T-helper 2 cell treated with Interferon-gamma antibody and Interleukin-4, amounts not matched to agents 100 ng/mL and 5 ng/mL, for 36 hours (primary cell): ENCODE measurements around the gene DYNC2LI1. TPM values are rescaled to one million over a fixed set of nuclear protein-coding genes. Genes with fewer than 3 reads are reported as not detected.
"Not testable (repeated sequence)": the region's sequence is repeated elsewhere in the genome, so short reads cannot be mapped to it uniquely, and the experiment has no call there.

Experiments used
- intact Hi-C: fragments of 100-400 bp; cut with micrococcal nuclease; formaldehyde crosslinking; loops from one replicate; pipeline ENCODE4 v1.15.1; 2023
- total RNA-seq: library from RNA; stranded (reverse); gene quantifications from 2 replicates; pipeline ENCODE4 v1.2.3, GENCODE V29; 2022

DYNC2LI1 gene
- 5.9 and 7.4 TPM in 2 replicates for total RNA-seq

DNA sequence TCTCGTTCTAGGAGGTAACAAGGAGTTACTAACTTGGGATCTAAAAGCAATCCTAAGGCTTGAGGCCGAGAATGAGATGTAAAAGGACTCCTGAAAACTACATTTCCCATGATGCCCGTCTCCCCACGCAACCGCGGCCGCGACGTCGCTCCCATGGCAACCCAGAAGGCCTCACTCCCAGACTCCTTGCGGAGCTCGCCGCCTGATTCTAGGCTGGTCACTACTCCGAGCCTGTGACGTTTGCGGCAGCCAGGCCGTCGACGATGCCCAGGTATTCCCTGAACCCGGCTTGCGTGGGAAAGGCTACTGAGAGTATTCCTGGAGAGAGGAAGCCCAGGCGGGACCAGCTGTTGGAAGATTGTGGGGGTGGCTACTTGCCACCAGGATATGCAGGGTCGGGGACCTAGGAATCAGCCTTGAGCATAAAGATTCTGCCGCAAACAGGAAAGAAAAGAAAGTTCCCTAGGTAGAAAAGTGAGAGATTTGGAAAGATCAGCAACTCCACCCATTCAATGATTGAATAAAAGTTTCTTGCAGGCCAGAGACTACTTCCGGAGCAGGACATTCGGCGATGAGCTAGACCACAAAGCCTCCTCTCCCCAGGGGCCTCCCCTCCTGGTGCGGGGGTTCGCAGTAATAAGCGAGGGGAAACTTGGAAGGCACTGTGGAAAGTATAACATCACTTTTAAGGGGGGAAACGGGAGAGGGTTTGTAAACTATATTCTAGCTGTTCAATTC is at the start of gene DYNC2LI1:
DYNC2LI1 (plus strand) TSS at position 164 of the 738 bp plus-strand sequence; CDS start at position 264, 100 bp downstream.
- intact Hi-C loops, result loop anchor here (1.0 to 5.0 kb wide), 3 partner anchors 137 to 223 kb away; partner anchors contain the start of genes LRPPRC, PLEKHH2 and THADA

DNA sequence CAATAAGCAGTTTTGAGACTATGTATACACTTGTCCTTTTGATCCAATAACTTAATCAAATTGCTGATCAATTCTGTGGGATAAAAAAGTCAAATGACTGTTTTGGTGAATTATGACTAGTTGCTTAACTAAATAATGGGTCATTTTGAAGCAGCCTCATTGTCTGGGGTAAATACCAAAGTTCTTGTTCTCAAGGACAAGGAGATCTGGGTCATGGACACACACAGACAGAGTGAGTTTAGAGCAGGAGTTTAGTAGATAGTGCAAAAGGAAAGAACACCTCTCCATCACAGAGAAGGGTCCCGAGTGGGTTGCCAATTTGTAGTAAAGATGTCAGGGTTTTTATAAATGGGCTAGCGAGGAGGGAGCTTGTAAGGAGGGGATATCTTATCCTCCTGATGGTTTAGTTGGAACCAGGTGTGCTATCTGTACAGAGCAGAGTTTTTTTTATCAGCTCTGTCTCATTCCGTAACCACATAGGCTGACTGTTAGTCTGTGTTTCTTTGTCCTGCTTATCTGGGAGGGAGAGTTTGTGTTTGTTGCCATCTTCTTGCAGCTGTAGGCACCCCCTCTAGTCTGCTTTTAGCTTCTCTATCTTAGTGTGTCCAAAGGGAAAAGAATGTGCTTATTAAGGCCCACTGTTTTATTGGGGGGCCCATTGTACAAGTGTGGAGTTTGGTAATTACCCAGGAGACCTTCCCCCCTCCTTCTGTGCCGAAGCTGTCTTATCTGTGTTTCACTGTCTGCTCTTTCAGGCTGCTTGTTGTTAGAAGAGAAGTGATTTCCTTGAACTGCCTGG is 48.9 kb upstream of the DYNC2LI1 start:
- intact Hi-C loops, result no loop called here

GRCh38 chr2:43725711-43726246 is 48.1 kb upstream of the DYNC2LI1 start:
- intact Hi-C loops, result no loop called here

DNA sequence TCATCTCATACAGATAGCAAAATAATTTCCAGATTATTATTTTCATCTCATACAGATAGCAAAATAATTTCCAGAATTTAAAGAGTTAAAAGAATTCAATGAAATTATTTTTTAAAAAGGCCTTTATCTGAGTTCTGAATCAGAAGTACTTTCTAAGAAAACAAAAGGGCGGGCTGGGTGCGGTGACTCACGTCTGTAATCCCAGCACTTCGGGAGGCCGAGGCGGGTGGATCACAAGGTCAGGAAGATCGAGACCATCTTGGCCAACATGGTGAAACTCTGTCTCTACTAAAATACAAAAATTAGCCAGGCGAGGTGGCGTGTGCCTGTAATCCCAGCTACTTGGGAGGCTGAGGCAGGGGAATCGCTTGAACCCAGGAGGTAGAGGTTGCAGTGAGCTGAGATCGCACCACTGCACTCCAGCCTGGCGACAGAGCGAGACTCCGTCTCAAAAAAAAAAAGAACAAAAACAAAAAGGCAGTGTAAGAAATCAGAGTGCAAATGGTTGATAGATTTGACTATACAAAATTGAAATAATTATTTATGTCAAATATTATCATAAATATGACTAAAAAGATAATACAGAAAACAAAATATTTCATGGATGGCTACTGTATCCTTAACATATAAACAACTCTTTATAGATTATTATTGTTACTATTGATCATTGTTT is 46.7 kb upstream of the DYNC2LI1 start:
- intact Hi-C loops, result not testable (repeated sequence)

DNA sequence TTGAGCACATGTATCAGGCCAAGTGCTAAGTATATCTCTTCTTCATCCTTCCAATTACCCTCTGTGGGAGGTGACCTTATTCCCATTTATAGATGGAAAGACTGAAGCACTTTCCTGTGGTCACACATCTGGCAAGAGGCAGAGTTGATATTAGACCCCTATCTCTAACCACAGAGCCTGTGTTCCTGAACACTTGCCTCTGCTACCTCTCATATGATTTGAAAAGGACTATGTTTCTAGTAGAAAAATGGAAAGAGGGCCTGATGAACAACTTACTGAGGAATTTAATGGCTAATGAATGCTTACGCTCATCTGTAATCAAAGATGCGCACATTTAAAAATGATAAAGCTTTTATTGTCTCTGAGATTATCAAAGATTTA is 46.2 kb upstream of the DYNC2LI1 start:
- intact Hi-C loops, result no loop called here

- intact Hi-C loops, result no loop called here
These were observed 44.2 kb upstream of the DYNC2LI1 start for GRCh38 chr2:43729491-43730174.

- intact Hi-C loops, result no loop called here
These were observed 42.6 kb upstream of the DYNC2LI1 start for GRCh38 chr2:43731211-43731610.

DNA sequence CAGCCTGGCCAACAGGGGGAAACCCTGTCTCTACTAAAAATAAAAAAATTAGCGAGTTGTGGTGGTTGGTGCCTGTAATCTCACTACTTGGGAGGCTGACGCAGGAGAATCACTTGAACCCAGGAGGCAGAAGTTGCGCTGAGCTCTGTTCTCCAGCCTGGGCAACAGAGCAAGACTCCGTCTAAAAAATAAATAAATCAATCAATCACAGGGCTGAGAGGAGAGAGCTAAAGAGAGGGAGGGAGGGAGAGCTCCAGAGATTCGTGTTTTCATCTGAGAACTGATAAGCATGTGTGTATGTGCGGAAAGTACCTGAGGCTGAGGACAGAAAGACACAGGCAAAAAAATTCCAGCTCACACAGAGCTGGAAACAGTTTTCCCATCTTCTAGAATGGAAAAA is 37.2 kb upstream of the DYNC2LI1 start:
- intact Hi-C loops, result no loop called here

DNA sequence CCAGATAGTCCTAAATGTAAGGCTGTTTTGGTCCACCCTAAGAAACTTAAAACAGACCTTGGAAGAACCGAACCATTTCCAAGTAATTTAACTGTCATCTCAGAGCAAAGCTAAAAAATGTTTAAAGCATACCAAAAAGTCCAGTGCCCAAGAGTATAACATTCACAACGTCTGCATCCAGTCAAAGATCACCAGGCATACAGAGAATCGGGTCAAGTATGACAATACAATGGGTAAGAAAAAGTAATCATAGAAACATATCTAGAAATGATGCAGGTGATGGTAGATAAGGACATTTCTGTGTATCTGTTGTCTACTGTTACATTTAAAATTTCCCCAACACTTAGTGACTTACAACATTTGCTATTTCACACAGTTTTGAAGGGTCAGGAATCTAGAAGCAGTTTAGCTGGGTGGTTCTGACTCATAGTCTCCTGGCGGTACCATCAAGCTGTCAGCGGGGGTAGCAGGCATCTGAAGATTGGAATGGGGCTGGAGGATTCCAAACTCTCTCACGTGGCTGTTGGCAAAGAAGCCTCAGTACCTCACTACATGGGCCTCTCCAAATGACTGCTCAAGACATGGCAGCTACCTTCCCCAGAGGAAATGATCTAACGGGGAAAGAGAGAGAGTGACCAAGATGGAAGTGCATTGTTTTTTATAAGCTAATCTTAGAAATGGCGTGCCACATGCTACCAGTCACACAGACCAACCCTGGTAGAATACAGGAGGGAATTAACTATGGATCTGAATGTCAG is 36.6 kb upstream of the DYNC2LI1 start:
- intact Hi-C loops, result no loop called here

DNA sequence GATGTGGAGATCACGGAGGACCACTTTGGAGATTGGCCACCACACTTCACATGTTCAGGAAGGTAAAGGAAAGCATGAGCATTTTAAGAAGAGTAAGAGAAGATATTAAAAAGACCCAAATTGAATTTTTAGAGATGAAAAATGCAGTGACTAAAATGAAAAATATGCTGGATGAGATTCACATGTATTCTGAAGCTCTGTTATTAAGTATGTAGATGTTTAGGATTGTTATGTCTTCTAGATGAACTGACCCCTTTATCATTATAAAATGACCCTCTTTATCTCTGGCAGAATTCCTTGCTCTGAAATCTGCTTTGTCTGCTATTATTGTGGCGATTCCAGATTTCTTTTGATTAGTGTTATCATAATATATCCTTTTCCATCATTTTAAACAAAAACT is 36.0 kb upstream of the DYNC2LI1 start:
- intact Hi-C loops, result no loop called here

GRCh38 chr2:43738257-43738656 is 35.6 kb upstream of the DYNC2LI1 start:
- intact Hi-C loops, result no loop called here

- intact Hi-C loops, result no loop called here
These were observed 30.1 kb upstream of the DYNC2LI1 start for GRCh38 chr2:43743706-43744105.

- intact Hi-C loops, result no loop called here
These were observed 28.4 kb upstream of the DYNC2LI1 start for GRCh38 chr2:43745457-43745856.

GRCh38 chr2:43748333-43748732 is 25.5 kb upstream of the DYNC2LI1 start:
- intact Hi-C loops, result no loop called here

DNA sequence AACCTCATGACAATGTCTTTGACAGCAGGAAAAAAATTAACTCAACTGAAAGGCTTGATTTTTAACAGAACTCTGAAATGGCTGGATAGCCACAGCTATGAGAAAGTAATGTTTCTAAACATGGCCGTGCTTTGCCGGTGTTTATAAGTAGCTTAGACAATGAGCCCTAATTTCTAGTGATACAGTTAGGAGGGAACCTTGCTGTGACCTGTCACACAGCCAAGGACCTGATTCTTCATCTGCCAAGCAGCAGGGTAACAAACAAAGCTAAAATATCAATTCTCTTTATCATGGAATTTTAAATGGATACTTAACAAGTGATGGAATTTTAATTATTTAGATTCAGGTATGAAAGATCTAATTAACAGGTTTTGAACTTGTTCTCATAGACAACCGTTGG is 24.3 kb upstream of the DYNC2LI1 start:
- intact Hi-C loops, result no loop called here

DNA sequence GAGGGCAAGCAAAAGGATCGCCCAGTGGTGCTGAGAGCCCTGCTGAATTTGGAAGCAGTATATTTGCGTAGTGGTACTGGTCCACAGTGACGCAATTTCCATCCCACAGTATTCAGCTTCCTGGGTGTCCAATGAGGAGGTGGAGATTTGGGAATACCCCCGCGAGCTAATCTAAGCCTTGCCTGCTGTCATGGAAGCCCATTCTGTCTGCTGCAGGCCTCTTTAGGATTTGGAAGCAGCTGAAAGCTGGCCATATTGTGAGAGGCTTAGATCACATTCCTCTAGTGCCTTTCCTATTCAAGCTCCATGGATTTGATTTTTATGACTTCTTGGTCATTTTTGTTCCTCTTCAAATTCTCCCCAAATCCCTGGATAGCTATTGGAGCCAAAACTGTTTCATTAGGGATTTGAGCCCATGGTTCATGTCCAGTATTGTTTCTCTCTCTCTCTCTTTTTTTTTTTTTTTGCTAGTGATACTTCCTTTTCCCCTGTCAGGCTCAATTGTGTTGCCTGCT is 22.3 kb upstream of the DYNC2LI1 start:
- intact Hi-C loops, result no loop called here

DNA sequence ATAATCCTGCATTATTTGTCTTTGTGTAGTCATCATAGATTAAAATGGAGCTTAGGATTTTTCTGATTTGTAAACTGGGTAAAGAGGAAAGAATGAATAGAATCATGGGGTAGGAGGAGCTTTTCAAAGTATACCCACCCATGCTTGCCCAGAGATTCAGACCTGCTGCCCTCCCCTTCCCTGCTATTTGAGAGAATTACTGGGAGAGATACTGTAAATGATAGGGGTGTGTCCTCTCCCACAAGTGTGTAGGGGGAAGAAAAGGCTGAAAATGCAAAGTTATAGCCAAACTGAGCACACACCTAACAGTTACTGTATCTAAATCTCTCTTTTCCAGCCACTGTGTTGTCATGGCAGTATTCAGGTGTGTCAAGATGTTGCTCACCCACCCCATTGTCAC is 21.5 kb upstream of the DYNC2LI1 start:
- intact Hi-C loops, result no loop called here

DNA sequence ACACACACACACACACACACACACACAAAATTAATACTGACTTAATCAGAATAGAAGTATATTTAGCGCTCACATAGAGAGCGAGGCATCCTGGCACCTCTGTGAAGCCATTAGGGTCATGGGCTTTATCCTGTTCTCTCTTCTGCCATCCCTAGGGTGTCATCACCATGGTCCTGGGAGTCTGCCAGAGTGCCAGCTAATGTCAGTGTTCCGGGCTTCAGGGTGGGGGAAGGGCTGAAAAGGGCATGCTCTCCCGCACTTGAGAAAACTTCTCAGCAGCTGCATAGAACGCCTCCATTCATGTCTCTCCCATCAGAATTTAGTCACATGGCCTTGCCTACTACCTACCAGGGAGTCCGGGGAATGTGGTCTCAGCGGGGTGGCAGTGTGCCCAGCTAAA is 19.7 kb upstream of the DYNC2LI1 start:
- intact Hi-C loops, result no loop called here

- intact Hi-C loops, result no loop called here
These were observed 15.1 kb upstream of the DYNC2LI1 start for GRCh38 chr2:43758739-43759138.

GRCh38 chr2:43759195-43759594 is 14.6 kb upstream of the DYNC2LI1 start:
- intact Hi-C loops, result no loop called here
